NCI-H2107 (cell line): ENCODE results near the gene ESCO1.

Experiments used
- DNase-seq: peaks from one replicate; lab custom pipeline; 2025; lab: John Stamatoyannopoulos, UW

The ESCO1 gene

DNA sequence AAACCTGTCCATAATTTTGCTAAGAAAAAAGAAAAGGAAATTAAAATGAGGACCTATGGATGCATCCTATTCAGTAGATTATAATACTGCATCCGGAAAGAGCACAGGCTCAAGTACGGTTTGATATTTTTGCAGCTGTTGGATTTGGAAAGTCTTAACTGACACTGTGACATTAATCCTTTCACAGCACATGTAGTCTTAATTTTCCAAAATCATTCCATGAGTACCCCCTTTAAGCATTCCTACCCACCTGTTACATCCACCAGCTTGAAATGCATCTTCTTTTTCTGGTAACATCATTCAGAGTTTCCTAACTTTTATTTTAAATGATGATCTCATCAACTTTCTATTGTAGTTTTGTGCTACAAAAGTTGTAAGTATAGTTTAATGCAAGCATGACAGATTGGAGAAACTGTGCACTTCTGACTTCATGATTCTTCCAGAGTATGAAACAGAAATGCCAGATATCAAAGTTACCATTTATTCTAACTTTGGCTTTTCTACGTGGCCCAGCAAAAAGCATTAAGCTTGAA lies 113.5 kb downstream of the ESCO1 start:
- DNase-seq: no peak

DNA sequence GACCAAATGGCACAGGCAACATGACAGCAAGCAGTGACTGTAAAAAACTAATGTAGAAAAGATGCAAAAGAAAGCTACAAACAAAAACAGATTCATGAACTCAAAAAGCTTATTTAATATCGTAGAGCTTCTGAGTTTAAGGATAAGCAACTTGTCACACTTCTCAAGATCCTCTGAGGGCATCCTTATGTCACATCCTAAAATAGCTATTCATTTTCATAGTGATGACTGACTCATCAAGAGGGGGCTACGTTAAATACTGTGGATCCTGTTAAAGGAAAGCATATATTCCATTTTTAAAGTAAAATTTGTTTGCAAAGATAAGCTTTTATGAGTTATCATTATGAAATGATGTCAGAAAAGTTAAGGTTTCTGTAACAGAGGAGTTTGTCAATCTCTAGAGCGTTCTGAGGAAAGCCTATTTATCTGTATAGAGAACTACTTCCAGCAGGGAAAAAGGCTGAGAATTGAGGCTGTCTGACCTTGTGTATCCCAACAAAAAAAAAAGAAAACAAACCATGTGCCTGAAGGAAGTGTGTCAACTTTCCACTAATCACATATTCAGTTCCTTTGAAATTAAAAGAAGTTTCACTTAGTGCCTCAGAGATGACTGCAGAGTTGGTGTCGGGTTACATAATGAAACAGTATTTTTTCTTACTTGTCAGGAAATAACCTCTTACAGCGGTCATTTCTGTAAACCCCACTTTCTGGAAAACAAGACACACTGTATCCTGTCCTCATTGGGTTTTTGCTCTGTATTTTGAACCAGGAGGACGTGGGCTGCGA lies 115.5 kb downstream of the ESCO1 start:
- DNase-seq: no peak

DNA sequence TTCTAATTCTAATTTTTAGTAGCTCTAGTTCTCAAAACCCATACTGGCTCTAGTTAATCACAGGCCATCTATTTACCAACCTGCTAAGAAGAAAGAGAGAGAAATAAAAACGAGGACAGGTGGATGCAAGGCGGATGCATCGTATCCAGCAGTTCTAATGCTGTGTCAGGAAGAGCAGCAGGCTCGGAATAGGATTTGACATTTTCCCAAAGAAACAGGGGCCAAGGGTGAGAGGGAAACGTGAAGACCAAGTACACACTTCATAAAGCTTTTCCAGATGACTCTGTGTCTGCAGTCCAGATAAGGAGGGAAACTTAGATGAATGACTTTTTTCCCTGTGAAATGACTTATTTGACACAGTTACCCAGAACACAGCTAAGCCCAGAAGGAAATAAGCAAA lies 117.5 kb downstream of the ESCO1 start:
- no peak for DNase-seq

DNA sequence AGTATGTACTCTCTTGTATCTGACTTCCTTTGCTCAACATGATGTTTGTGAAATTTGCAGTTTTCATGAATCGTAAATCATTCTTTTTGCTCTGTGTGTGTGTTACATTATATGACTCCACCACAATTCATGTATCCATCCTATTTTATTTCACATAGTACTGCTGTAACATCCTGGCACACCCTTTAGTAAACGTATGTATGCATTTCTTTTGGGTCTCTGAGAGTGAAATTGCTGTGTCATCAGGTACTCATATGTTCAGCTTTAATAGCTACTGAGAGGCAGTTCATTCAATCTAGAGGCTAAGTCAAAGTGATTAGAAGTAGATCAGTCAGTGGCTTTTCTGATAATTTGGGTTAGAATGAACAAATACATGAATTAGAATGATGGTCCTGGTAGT lies 118.8 kb downstream of the ESCO1 start:
- DNase-seq: no peak

DNA sequence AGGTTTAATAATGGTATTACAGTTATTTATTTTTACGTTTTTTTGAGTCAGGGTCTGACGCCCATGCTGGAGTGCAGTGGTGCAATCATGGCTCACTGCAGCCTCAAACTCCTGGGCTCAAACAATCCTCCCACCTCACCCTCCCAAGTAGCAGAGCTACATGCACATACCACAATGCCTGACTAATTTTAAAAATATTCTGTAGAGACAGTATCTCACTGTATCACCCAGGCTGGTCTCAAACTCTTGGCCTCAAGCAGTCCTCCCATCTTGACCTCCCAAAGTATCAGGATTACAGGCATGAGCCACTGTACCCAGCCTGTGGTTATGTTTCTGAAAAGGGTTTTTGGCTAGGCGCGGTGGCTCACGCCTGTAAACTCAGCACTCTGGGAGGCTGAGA lies 120.8 kb downstream of the ESCO1 start:
- DNase-seq: no peak
